NCI-H1105 treated with DMSO at 0.1 percent for 48 hours (cell line): ENCODE results near the gene COX7C.
"Not testable (repeated sequence)": the region's sequence is repeated elsewhere in the genome, so short reads cannot be mapped to it uniquely, and the experiment has no call there.

Source experiments
- DNase-seq: peaks from one replicate; lab custom pipeline; 2025; lab: John Stamatoyannopoulos, UW

Gene COX7C, protein sequence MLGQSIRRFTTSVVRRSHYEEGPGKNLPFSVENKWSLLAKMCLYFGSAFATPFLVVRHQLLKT

DNA sequence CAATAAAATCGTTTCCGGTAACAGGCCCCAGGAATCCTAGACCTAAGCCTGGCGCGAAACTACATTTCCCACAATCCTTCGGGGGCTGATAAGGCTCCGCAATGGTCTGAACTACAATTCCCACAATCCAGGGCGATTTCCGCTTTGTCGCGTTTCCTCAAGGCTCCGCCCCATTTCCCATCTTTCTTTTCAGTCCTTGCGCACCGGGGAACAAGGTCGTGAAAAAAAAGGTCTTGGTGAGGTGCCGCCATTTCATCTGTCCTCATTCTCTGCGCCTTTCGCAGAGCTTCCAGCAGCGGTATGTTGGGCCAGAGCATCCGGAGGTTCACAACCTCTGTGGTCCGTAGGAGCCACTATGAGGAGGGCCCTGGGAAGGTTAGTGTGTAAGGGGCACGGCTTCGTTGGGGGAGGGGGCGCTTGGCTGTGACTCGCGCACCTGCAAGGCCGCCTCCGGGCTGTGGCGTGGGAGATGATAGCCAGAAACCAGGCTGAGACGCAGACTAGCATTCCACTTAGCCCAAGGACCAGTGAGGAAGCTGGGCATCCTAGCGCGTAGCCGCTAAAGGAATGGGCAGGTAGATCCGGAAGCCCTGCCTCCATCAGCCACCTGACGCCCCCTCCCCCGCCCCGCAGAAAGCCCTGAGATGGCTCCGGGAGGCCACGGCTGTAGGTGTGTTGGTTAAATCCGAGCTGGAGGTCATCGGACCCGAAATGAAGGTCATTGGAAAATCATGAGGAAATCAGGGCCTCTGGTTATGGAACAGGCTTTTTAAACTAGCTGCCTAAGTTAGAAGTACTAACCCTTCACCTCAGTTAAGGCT is at the start of gene COX7C:
TSS of gene COX7C (plus strand) at position 186 of the 821 bp plus-strand sequence. CDS start at position 301, 115 bp downstream.
- DNase-seq: peak; percentile 93

DNA sequence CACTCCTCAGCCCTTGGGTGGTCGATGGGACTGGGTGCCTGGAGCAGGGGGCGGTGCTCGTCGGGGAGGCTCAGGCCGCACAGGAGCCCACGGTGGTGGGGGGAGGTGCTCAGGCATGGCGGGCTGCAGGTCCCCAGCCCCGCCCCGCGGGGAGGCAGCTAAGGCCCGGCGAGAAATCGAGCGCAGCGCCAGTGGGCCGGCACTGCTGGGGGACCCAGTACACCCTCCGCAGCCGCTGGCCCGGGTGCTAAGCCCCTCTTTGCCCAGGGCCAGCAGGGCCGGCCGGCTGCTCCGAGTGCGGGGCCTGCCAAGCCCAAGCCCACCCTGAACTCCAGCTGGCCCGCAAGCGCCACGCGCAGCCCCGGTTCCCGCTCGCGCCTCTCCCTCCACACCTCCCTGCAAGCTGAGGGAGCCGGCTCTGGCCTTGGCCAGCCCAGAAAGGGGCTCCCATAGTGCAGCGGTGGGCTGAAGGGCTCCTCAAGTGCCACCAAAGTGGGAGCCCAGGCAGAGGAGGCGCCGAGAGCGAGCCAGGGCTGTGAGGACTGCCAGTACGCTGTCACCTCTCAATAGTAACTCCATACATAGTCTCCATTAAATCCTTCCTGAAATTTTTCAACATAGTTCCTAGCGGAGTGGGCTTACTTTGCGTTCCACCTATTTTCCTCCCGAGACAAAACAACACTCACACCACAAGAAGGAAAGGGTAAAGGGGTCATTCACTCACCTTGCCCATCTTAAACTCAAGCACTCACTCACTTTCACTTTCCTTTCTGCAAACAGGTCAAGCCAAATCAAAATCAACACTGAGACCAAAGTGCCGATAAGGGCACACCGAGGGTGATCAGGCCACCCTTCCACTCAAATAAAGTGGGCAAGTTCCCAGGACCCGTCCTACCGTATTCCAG is 48.0 kb upstream of the COX7C start:
- DNase-seq: peak; percentile 11

DNA sequence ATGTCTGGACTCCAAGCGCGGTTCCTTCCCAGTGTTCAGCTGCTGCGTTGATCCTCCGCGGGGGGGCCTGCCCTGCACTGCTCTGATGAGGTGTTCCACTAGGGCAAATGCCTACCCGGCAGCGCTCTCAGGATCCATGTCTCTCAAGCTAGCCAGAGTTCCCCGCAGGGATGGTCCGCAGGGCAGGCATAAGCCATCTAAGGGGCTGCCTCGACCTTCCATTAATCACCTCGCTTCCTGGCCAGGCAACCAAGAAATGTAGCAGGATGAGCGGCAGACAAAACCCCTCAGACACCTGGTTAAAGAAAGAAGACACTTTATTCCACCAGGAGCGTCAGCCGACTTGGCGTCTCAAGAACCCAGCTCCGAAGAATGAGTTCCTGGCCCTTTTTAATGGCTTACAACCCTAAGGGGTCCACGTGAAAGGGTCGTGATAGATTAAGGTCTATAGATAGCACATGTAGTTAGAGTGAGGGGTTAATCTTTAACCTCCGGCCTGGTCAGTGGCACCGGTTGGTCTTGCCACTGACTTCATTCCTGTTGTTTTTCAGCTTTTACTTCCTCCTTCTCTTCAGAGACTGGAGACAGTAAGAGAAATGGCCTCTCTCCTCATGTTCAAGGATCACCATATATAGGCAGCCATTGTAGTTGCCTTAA is 47.2 kb upstream of the COX7C start:
- peak; percentile 30 for DNase-seq

DNA sequence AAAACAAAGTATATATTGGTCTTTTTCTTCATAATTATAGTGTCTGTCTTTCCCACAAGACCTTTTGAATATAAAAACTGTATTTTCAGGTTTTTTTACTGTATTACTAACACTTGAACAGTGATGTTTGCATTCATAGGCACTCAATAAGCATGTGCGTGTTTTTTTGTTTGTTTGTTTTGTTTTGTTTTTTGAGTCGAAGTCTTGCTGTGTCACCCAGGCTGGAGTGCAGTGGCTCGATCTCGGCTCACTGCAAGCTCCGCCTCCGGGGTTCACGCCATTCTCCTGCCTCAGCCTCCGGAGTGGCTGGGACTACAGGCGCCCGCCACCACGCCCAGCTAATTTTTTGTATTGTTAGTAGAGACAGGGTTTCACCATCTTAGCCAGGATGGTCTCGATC is 46.6 kb upstream of the COX7C start:
- DNase-seq: not testable (repeated sequence)

DNA sequence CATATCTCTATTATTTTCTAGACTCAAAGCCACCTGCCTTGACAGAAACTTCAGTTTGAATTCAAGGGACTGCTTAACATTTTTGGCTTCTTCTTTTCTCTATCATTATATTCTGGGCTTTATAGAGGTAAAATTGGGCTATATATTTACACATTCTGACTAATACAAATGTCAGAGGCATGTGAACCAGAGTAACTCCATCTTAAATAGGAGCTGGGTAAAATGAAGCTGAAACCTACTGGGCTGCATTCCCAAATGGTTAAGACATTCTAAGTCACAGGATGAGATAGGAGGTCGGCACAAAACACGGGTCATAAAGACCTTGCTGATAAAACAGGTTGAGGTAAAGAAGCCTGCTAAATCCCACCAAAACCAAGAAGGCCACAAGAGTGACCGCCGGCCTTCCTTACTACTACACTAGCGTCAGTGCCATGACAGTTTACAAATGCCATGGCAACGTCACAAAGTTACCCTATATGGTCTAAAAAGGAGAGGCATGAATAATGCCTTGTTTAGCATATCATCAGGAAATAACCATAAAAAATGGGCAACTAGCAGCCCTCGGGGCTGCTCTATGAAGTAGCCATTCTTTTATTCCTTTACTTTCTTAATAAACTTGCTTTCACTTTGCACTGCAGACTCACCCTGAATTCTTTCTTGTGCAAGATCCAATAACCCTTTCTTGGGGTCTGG is 44.8 kb upstream of the COX7C start:
- no peak for DNase-seq

DNA sequence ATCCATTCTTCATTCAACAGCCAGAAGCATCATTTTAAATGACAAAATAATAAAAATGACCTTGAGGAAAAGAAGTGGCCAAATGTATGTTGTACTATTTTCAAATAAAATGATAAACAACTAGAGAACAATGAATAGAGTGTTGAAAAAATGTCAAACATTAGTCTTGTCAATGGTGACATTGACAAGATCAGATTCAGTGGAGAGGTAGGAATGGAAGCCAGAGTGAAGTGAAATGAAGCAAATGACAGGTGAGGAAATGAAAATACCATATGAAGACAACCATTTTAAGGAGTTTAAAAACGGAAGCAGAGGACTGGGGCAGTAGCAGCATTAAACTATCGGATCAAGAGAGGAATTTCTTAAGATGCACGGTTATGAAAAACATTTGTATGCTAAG is 38.2 kb upstream of the COX7C start:
- no peak for DNase-seq

DNA sequence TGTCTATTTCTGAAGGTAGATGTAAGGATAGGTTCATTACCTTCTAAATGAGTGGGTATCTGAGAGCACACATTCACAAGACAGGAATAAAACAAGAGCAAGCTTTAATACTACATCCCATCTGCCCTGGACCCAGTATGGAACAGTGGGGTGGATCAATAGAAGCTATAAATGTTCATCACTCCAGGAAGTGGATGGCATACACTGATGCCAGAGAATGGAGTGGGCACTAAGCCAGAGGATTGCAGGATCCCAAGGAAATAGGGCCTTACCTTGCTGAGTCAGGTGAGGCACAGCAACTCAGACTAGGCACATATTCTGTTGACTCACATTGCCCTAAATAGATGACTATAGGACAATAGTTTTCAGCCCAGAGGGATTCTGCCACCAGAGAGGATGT is 21.3 kb upstream of the COX7C start:
- no peak for DNase-seq

DNA sequence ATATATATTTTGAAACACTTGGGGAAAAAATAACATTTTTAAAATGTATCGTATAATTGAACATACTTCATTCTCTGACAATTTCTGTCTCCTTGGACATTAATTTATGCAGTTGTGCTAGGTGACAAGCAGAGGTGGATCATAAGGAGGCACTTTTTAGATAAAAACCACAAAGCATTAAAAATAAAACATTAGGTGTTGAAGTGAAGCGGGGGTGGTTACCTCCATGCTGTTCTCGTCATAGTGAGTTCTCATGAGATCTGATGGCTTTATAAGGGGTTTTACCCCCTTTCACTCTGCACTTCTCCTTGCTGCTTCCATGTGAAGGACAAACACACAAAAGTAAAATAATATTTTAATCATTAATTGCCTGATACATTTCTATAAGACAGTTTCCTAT is 11.9 kb upstream of the COX7C start:
- no peak for DNase-seq

DNA sequence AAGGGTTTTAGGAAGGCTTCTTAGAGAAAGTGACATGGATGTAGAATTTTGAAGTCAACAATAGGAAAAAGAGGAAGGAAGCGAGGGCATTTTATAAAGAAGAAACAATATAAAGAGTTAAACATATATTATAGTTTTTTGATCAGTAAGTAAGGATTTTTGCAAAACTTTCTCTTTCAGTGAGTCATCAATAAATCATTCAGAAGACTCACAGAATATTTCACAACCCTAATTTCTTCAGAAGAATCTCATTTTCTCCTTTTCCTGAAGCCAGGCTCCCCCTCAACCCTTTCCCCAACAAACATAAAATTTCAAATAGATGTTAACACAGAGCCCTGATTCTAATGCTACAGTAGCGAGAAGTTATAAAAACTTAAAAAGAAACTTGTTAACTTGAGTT is 4.3 kb upstream of the COX7C start:
- no peak for DNase-seq

DNA sequence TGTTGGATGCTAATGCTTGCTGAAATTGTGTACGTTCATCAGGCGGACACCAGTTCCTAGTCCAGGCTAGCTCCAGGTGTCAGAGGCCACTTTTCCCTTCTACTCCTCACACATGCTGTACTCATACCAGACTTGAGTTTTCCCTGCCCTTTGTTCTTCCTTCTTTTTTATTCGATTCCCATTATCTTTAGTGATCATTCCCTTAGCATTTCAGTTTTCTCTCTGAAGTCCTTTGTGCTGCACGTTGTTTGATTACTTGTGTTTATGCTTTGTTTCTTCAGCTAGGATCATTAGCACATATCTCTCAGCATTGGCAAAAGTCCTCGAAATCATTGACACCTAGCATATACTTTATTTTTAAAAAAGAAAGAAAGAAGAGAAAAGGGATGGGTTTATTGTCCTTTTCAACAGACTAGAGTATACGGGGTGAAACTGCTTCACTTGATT is 409 bp upstream of the COX7C start:
- no peak for DNase-seq

DNA sequence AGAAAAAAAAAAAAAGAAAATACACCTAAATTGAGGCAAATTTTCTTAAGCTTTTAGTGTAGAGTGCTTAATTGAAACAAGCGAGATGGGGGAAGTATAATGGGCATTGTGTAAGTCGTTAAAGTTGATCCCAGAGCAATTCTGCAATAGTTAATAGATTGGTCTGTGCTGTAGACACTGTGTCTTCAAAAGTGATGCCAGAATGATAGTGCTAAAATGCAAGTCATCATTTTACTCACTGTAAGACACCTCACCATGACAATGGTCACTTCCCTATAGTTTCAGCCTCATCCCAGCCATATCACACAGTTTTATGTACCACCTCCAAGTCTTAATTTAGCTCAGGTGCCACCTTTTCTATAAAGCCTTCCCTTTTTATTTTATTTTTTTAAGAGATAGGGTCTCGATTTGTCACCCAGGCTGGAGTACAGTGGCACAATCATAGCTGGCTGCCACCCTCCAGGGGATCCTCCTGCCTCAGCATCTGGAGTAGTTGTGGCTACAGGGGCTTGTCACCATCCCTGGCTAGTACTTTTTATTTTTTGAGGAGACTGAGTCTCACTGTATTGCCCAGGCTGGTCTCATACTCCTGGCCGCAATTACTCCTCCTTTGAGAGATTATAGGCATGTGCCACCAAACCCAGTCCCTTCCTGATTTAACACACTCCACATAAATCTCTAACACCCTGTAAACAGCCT is 6.2 kb downstream of the COX7C start:
- no peak for DNase-seq

DNA sequence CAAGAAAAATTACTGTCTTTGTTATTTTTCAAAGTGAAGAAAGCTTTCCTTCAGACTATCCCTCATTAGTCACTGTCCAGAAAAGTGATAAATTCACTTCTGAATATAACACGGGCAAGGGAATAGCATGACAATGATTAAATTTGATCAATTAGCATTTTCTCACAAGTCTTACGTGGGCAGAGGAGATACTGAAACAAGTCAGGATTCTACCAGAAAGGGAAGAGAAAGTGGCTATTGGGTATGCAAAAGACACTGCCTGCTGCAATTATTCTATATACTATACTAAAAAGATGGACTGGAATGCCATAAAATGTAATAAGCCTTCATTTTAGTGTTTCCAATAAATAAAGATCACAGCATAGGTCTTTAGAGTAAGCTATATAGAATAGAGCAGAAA is 7.4 kb downstream of the COX7C start:
- no peak for DNase-seq

DNA sequence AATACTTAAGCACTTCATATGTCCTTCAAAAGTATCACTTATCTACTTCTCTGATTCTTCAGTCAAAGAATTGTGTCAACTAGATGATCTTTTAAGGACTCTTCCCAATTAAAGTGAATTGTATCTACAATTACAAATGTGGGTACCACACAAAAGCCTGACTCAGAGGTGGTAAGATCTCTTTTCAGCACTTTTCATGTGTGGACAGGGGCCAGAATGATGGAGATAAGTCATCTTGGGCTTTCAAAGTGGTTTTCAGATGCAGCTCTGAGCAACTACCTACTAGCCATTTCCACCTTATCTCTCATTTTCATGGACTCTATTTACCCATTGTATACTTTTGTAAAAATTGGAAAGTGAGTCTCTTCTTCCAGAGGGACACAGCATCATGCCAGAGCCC is 8.4 kb downstream of the COX7C start:
- DNase-seq: no peak

DNA sequence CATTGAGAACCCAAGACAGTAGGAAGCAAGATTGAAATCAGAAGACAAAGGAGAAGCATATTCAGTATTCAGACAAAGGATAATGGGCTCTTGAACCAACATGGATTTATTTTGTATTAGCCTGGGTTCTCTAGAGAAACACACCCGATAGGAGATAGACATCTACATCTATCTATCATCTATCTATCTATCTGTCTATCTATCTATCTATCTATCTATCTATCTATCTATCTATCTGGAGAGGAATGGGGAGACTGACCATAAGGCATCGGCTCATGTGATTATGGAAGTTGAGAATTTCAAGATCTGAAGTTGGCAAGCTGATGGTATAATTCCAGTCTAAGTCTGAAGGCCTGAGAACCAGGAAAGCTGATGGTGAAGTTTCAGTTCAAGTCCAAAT is 13.4 kb downstream of the COX7C start:
- DNase-seq: no peak

DNA sequence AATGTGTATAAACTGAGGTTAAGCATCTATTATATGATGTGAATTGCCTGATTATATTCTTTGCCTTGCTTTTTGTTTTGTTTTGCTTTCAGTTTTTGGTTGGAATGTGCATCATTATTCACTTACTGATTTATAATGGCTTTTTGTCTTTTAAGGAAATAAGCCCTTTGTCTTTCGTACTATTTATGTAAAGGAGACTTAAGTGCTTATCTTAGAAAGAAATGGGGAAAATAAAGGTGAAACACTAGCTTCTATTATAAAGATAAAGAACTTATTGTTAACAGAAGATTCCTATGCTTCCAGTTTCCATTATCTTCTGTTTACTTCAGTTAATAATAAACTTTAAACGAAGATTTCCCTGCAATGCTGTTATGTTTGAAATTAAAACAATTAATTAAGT is 23.3 kb downstream of the COX7C start:
- no peak for DNase-seq

DNA sequence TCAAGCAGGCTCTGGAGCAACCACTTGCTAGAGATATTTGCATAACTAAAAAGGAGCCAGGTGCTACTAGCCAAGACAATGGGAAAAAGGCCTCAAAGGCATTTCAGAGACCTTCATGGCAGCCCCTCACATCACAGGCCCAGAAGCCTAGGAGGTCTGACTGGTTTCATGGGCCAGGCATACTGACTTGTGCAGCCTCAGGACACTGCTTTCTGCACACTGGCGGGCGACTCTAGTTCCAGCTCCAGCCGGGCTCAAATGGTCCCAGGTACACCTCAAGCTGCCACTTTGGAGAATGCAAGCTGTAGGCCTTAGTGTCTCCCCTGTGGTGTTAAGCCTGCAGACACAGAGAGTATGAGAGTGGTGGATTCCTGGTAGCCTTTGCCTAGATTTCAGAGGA is 27.1 kb downstream of the COX7C start:
- DNase-seq: no peak

DNA sequence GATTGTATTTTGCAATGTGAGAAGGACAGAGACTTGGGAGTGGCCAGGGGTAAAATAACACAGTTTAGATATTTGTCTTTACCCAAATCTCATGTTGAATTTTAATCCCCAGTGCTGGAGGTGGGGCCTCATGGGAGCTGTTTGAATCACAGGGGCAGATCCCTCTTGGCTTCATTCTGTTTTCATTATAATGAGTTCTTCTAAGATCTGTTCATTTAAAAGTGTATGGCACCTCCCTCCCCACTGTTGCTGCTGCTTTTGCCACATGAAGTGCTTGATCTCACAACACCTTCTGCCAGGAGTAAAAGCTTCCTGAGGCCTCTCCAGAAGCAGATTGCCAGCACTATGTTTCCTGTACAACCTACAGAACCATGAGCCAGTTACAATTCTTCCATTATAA is 28.1 kb downstream of the COX7C start:
- no peak for DNase-seq

DNA sequence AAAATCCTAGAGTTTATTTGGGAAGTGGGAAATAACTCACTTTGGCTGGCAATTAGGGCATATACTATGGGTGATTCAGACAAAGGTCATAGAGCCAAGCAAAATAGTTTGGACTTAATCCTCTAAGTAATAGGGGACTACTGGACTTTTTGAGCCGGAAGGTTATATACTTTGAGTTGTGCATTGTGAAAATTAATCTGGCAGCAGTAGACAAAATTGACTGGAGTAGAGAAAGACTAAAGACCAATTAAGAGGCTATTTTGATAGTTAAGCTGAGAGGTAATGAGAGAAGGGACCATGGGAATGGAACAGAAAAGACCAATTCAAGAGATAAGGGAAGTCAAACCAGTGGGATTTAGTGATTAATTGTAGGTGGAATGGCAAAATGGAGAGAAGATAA is 28.9 kb downstream of the COX7C start:
- no peak for DNase-seq

DNA sequence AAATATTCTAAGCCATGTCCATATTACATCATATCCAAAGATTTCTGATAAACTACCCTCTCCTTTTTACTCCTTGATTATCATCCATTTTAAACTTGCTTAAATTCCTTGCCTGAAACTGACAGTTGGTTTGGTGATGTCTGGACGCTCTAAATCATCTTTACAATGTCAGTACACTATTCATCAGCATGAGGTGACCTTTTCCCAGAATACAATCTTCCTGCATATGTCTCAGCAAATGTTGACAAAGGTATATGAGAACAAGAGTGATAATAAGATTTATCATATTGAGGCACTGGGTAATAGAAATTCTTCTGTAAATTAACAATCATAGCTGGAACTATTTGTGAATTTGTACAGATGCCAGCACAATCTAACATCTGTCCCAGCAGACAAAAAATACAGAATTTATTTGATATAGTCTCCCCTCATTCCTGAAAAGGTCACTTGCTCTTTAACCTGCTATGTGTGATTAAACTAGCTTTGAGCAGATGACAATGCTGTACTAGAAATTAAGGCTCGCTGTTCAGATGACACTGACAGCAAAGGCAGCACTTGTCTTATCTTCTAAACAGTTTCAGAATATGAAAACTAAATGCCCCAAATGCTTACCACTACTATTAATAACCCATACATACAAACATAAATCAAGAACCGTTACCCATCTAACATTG is 32.2 kb downstream of the COX7C start:
- no peak for DNase-seq

DNA sequence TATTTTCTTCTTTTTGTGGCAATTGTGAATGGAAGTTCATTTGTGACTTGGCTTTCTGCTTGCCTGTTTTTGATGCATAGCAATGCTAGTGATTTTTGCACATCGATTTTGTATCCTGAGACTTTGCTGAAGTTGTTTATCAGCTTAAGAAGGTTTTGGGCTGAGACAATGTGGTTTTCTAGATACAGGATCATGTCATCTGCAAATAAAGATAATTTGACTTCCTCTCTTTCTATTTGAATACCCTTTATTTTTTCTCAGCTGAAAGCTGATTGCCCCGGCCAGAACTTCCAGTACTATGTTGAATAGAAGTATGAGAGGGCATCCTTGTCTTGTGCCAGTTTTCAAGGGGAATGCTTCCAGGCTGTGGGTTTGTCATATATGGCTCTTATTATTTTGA is 43.0 kb downstream of the COX7C start:
- DNase-seq: not testable (repeated sequence)

DNA sequence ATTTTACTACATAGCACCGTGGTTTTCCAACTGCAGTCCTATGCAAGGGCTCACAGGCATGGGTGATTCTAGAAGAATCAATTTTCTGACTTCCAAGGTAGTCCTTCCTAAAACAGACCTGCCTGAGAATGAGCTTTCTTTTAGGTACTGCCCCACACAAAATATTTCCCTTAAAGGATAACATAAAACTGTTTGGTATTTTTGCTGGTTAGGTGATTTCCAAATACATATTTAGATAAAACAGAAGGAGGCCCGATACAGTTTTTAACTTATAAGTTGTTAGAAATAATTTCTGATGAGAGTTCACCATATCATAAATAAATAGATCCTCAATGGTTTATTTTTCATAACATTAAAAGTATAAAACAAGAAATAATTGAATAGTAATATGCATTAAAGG is 46.4 kb downstream of the COX7C start:
- DNase-seq: no peak
